Lower lobe of right lung (tissue), 2 donors: ENCODE data around the gene SYNDIG1. TPM values are rescaled to one million over a fixed set of nuclear protein-coding genes. Genes with fewer than 3 reads are reported as not detected.

ENCODE experiments used
- ATAC-seq, 2 donors: fragments of 200-7000 bp; cut with Tn5 transposase; one replicate each; pipeline ENCODE4 v1.9.1; 2020 to 2022; ENCODE audit warnings: mild to moderate bottlenecking in 2 of 2, moderate library complexity in 2 of 2
- DNase-seq: peaks from one replicate; pipeline ENCODE4 v3.0.0-alpha.2; 2020
- H3K27ac ChIP-seq: fragments of 200-600 bp; one replicate; pipeline ENCODE4 v1.8.0; 2022
- H3K27me3 ChIP-seq: fragments of 200-600 bp; one replicate; pipeline ENCODE4 v1.8.0; 2022; ENCODE audit warnings: low read depth
- H3K36me3 ChIP-seq: fragments of 200-600 bp; one replicate; pipeline ENCODE4 v1.8.0; 2022; ENCODE audit warnings: mild to moderate bottlenecking
- H3K4me1 ChIP-seq: fragments of 200-600 bp; one replicate; pipeline ENCODE4 v1.8.0; 2022
- H3K4me3 ChIP-seq: fragments of 200-600 bp; one replicate; pipeline ENCODE4 v1.8.0; 2022; ENCODE audit warnings: mild to moderate bottlenecking
- H3K9me3 ChIP-seq: fragments of 200-600 bp; one replicate; pipeline ENCODE4 v1.8.0; 2022
- intact Hi-C: fragments of 100-400 bp; cut with DNase I; formaldehyde crosslinking; loops from one replicate; pipeline ENCODE4 v1.11.0; 2022
- total RNA-seq: library from RNA; stranded (reverse); fragmentation: NEBNext Ultra II Directional; extraction: Animal tissue kit (Norgen Biotek cat#: 25700); gene quantifications from one replicate; pipeline ENCODE4 v1.2.1, GENCODE V29; 2021
- TF ChIP-seq, protein P1 (sequence below): fragments of 200-600 bp; IDR thresholded peaks from one replicate; pipeline ENCODE4 v1.8.0; 2022; ENCODE audit warnings: antibody characterized with exemption, mild to moderate bottlenecking
- donor health status: DM: no; HTN: yes; CAD: no; lungs with severe emphysema.

Gene SYNDIG1
- total RNA-seq, 1 donor from 2014 or later = 0.15 TPM

DNA sequence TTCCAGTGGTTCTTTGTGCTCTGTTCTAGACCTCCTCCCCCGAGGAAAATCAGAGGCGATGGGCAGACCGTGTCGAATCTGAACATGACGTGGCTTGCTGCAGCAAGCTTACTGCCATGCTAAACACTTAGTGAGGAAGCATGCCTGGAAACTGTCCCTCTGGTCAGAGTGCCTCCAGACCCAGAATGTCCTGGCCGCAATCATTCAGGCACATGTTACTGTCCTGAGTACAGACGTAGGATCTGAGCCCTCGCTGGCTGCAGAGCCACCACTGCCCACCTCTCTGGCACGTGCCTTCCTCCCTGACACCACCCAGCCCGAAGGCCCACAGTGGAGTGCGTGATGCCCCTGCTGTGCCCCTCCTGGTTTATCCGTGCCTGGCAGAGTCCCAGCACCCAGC is 163.6 kb downstream of the SYNDIG1 start:
- Histone ChIP-seq H3K27ac (no peak overlapping the region), H3K4me3 (no peak overlapping the region), H3K27me3 (no peaks in the 10 kb centered on the region), H3K4me1 (peaks cover 3% of the 10 kb centered on the region), H3K36me3 (no peaks in the 10 kb centered on the region), H3K9me3 (no peaks in the 10 kb centered on the region)
- intact Hi-C loops = no loop called here
- TF ChIP-seq, protein P1, sequence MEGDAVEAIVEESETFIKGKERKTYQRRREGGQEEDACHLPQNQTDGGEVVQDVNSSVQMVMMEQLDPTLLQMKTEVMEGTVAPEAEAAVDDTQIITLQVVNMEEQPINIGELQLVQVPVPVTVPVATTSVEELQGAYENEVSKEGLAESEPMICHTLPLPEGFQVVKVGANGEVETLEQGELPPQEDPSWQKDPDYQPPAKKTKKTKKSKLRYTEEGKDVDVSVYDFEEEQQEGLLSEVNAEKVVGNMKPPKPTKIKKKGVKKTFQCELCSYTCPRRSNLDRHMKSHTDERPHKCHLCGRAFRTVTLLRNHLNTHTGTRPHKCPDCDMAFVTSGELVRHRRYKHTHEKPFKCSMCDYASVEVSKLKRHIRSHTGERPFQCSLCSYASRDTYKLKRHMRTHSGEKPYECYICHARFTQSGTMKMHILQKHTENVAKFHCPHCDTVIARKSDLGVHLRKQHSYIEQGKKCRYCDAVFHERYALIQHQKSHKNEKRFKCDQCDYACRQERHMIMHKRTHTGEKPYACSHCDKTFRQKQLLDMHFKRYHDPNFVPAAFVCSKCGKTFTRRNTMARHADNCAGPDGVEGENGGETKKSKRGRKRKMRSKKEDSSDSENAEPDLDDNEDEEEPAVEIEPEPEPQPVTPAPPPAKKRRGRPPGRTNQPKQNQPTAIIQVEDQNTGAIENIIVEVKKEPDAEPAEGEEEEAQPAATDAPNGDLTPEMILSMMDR = no peak
- DNase-seq (no peak), ATAC-seq (no peak)

DNA sequence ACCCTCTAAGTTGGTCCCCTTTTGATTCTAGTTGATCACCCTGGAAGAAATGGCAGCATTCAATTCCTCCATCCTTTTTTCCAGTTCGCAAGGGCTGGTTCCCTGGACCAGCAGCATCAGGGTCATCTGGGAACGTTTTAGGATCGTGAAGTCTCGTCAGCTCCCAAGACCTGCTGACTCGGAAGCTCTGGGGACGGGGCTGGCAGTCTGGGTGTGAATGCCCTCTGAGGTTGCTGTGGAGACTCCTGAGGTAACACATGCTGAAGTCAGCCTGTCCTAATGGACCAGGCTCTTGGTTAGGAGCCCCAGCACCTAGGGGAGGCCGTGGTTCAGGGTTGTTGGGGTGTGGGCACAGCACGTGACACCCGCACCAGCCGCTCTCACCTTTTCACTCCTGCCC is 164.1 kb downstream of the SYNDIG1 start:
- TF ChIP-seq, protein P1 = no peak
- ATAC-seq = no peak
- no peaks in the 10 kb centered on the region for H3K27me3 ChIP-seq
- H3K4me3 ChIP-seq = no peak overlapping the region
- intact Hi-C loops = no loop called here
- H3K27ac ChIP-seq = no peak overlapping the region
- H3K4me1 ChIP-seq = peaks cover 3% of the 10 kb centered on the region
- H3K36me3 ChIP-seq = no peaks in the 10 kb centered on the region
- DNase-seq = no peak
- H3K9me3 ChIP-seq = no peaks in the 10 kb centered on the region

DNA sequence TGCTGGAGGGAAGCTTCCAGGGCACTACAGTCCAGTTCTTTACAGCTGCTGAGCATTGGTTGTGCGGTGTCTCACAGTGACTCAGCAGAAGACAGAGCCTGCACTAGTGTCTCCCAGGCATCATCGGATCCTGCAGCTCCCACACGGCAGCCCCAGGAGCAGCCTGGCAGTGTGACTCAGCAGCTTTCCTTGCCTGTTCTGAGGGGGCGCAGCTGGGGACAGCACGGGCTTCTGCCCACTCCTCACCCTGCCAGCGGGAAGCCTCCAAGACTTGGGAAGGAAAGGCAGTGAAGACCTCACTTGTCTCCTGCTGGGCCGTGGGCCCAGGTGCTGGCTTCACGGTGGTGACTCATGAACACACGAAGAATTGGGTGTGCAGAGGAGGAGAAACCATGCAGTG is 165.4 kb downstream of the SYNDIG1 start:
- DNase-seq (no peak), ATAC-seq (no peak)
- Histone ChIP-seq H3K36me3 (no peaks in the 10 kb centered on the region), H3K27ac (no peak overlapping the region), H3K27me3 (no peaks in the 10 kb centered on the region), H3K4me3 (no peak overlapping the region), H3K4me1 (no peaks in the 10 kb centered on the region), H3K9me3 (no peaks in the 10 kb centered on the region)
- TF ChIP-seq, protein P1 = no peak
- intact Hi-C loops = no loop called here

DNA sequence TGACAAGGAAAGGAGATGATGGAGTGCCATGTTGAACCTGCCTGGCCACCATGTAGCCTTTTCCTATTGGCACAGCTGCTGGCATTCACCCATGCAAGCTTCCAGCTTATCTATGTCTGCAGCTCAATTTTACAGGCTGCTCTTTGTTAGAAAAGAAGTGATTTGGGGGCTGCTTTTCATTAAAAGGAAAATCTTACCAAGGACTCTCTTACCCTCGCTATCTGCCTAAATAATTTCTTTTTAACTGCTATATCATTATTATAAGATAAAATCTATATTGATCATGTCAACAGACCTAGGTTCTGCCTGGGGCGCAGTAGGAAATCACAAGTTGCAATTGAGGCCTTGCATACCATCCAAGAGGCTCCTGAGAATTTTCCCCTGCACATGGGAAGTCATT is 167.2 kb downstream of the SYNDIG1 start:
- Histone ChIP-seq H3K36me3 (no peaks in the 10 kb centered on the region), H3K9me3 (no peaks in the 10 kb centered on the region), H3K4me1 (no peaks in the 10 kb centered on the region), H3K4me3 (no peak overlapping the region), H3K27ac (no peak overlapping the region), H3K27me3 (no peaks in the 10 kb centered on the region)
- intact Hi-C loops = no loop called here
- no peak for ATAC-seq
- DNase-seq = no peak
- TF ChIP-seq, protein P1 = no peak

DNA sequence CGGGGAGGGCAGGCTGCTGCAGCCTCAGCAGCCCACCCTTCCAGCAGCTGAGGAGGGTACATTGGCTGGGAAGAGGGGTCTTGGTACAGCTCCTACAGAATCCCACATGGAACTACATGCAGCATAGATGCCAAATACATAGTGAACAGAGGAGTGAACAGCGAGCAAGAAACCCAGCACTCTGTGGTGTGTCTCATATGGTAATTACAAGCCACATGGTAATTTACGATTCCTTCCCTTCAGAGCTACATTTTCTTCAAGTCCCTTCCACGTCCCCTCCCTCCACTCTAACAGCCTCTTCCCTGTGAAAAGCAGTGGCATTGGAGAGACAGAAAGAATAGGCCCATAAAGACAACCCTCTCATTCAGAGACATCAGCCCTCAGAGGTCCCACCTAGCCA is 167.7 kb downstream of the SYNDIG1 start:
- no peak for ATAC-seq
- TF ChIP-seq, protein P1 = no peak
- Histone ChIP-seq H3K27ac (no peak overlapping the region), H3K27me3 (no peaks in the 10 kb centered on the region), H3K36me3 (no peaks in the 10 kb centered on the region), H3K4me3 (no peak overlapping the region), H3K4me1 (no peaks in the 10 kb centered on the region), H3K9me3 (no peaks in the 10 kb centered on the region)
- intact Hi-C loops = no loop called here
- no peak for DNase-seq

DNA sequence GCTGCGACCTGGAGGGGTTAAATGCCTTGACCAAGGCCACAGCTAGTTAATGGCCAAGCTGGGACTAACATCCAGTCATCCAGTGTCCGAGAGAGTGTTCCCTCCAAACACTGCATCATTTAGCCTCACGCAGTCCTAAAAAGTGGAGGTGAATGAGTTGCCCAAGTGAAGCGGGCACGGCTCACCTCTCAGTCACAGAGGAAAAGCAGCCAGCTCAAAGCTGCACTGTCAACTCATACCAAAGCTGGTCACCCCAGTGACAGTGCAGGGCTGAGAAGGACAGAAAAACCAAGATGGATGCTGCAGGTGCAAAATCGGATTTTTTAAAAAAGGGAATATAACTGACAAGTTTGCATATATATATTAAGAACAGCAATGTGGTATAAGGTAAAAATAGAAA is 168.5 kb downstream of the SYNDIG1 start:
- no peak for ATAC-seq
- intact Hi-C loops = no loop called here
- Histone ChIP-seq H3K36me3 (no peaks in the 10 kb centered on the region), H3K4me1 (no peaks in the 10 kb centered on the region), H3K4me3 (no peak overlapping the region), H3K9me3 (no peaks in the 10 kb centered on the region), H3K27ac (no peak overlapping the region), H3K27me3 (no peaks in the 10 kb centered on the region)
- TF ChIP-seq, protein P1 = no peak
- DNase-seq = no peak
